ENCODE measurements around the gene RASD2.

Gene RASD2

GRCh38 chr22:35560824-35561223 is 20.2 kb downstream of the RASD2 start:
- DNase-seq (ENCODE audit: low read depth), result no peak

DNA sequence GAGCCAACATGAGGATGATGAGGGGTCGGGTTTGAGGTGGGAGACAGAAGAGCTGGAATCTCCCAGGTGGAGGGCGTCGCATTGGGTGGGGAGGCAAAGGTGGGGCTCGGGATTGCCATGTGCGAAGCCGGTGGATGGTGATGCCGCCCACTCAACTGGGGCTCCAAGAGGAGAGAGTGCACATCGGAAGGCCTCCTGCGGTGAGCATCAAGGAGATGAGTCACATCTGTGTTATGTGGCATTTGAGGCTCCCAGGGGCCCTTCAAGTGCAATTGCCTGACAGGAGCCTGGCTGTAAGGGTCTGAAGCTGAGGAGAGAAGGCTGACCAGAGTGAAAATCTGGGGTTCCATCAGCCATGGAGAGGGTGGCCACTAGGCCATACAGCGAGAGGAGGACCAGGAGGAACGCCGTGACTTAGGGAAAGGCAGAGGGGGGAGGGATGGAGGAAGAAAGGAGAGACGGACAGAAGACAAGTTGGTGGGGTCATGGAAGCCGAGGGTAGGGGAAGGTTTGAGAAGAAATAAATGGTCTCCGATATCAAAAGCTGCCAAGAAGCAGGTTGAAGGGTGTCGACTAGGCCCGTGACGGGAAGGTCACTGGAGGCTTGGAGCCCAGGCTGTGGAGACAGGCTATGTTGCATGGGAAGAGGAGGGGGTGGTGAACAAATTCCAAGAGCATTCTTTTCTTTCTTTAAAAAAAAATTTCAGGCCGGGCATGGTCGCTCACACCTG is 21.3 kb downstream of the RASD2 start:
- DNase-seq (ENCODE audit: low read depth), result no peak

DNA sequence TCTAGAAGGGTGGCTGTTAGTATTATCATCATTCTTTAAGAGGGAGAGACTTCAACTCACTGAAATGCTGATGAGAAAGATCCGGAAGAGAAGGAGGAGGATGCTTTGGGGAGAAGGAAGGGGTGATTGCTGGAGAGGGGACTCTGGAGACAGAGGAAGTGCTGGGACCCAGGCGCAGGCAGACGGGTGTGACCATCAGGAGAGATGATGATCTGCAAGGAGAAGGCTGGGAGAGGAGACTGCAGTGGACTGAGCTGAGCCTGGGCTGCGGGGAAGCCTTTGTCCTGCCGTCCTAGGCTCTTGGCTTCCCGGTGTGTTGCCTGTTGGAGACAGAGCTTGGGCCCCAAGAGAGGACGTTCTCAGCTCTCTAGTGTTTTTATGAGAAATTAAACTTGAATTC is 22.6 kb downstream of the RASD2 start:
- no peak for DNase-seq (ENCODE audit: low read depth)

- no peak for DNase-seq (ENCODE audit: low read depth)
Measured at GRCh38 chr22:35564975-35565867, 24.6 kb downstream of the RASD2 start.

- DNase-seq (ENCODE audit: low read depth), result no peak
Measured at GRCh38 chr22:35567351-35568141, 26.9 kb downstream of the RASD2 start.

GRCh38 chr22:35568751-35569739 is 28.4 kb downstream of the RASD2 start:
- DNase-seq (ENCODE audit: low read depth), result no peak

- DNase-seq (ENCODE audit: low read depth), result no peak
Measured at GRCh38 chr22:35569916-35570315, 29.3 kb downstream of the RASD2 start.

GRCh38 chr22:35570686-35571194 is 30.1 kb downstream of the RASD2 start:
- no peak for DNase-seq (ENCODE audit: low read depth)

DNA sequence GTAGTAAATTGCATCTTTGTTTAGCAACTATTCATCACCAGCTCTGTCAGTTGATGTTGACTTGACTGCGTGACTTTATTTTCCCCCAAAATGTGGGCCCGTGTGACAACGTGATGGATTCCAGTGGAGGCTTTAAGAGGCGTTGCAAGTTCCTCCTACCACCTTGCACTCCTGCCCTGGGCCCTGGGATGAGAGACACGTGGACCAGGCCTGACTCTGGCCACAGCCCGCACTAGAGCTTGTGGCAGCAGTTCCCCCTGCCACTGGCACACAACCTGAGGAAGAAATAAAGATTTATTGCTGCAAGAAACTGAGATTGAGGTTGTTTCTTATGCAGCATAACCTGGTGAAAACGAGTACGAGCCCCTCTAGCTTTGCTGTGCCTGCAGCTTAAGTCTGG is 31.9 kb downstream of the RASD2 start:
- no peak for DNase-seq (ENCODE audit: low read depth)

DNA sequence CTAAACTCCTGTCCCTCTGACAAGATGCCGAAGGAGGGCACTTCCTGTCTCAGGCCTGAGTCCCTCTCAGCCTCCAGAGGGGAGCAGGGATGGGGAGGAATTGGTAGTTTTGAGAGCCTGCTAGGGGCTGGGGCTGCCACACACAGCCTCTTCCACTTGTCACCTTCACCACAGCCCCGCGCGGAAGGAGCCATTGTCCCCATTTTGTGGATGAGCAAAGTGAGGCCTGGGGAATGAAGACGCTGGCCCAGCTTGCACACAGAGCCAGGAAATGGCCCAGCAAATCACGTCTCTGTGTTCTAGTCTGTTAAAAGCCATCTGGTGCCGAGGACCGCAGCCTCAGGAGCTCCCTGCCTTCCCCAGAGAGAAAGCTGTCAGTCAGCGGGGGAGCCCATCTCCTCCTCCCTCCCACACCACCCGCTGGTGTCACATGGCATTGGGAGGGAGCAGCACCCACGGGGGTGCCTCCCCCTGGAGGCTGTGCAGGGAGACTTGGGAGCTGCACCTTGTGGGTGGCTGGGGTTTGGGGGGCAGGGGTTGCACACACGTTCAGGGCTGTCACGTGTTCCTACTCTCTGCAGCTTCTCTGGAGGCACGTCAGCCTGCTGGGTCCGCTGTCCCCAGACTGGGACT is 34.6 kb downstream of the RASD2 start:
- DNase-seq (ENCODE audit: low read depth), result no peak

DNA sequence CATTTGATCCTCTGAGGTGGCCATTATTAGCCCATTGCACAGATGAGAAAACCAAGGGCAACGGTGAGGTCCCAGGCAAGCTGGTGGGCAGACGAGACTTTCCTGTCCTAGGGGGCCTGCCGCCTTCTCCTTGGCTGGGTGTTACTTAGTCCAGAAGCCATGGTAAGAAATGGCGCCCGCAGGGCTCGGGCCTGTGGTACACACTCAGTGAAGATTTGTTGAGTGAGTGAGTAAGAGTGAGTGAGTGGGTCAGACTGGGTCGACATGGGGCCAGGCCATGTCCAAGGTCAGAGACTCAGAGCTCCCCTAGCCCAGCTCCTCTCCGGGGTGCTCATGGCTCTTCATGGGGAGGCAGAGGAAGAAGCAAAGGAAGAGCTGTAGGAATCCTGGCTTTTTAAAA is 36.0 kb downstream of the RASD2 start:
- no peak for DNase-seq (ENCODE audit: low read depth)

DNA sequence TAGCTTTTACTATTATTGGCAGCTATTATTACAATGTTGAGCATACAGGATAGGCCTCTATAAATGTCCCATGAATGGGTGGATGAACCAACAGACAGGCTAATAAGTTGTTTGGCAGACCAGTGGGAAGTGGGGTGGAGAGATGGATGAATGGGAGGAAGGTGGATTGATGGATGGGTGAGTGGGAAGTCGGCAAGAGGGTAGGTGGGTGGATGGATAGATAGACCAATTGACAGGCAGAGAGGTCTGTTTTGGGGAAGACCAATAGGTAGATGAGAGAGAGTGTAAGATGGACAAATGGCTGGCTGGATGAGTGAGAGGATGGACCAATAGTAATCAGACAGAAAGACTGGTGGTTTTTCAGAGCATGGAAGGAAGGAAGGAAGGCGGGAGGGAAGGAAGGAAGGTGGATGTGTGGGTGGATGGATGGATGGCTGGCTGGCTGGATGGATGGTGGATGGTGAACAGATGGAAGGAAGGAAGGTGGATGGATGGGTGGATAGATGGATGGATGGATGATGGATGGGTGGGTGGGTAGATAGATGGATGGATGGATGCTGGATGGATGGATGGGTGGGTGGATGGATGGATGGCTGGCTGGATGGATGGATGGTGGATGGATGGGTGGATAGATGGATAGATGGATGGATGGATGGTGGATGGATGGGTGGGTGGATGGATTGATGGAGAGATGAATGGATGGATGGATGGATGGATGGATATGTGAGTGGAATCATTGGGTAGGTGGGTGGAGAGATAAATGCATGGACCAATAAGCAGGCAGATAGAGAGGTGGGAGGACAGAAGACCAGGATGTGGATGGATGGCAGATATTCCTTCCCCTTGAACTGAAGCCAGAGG is 37.4 kb downstream of the RASD2 start:
- no peak for DNase-seq (ENCODE audit: low read depth)

GRCh38 chr22:35578836-35579575 is 38.4 kb downstream of the RASD2 start:
- no peak for DNase-seq (ENCODE audit: low read depth)

GRCh38 chr22:35580351-35581022 is 39.9 kb downstream of the RASD2 start:
- no peak for DNase-seq (ENCODE audit: low read depth)

GRCh38 chr22:35581023-35581413 is 40.4 kb downstream of the RASD2 start:
- DNase-seq (ENCODE audit: low read depth), result no peak

DNA sequence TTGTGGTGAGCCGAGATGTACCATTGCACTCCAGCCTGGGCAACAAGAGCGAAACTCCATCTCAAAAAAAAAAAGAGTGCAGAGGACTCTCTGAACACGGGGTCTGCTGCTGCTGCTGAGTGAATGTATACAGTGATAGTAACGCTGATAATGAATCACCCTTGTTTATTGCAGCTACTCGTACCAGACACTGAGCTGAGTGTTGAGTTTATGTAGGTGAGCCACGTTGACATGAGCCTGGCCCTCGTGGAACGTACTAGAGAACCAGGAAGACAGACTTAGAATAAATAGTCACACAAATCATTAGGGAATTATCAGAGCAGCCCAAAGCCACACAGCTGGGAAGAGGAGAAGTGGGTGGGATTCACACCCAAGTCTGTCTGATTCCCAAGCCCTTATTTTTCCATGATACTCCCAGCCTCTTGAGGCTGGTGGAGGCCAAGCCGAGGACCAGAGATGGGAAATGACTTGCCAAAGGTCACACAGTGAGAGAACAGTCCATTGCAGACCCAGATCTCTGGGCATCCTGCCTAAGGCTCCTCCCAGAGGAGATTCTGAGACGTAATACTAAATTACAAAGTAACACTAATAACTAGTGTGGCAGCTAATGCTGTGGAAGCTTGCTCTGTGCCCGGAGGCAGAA is 41.7 kb downstream of the RASD2 start:
- DNase-seq (ENCODE audit: low read depth), result no peak

GRCh38 chr22:35582861-35583670 is 42.4 kb downstream of the RASD2 start:
- DNase-seq (ENCODE audit: low read depth), result peak; percentile 7
